Upper lobe of right lung (tissue), 1 donor: ENCODE measurements around the gene TDRD7. TPM values are rescaled to one million over a fixed set of nuclear protein-coding genes. Genes with fewer than 3 reads are reported as not detected.

Experiments used
- ATAC-seq: fragments of 200-7000 bp; cut with Tn5 transposase; one replicate; pipeline ENCODE4 v1.9.1; 2020; ENCODE audit warnings: mild to moderate bottlenecking, moderate library complexity
- DNase-seq: peaks from one replicate; pipeline ENCODE4 v3.0.0-alpha.2; 2020
- H3K27ac ChIP-seq: fragments of 200-600 bp; one replicate; pipeline ENCODE4 v1.8.0; 2022
- H3K27me3 ChIP-seq: fragments of 200-600 bp; one replicate; pipeline ENCODE4 v1.8.0; 2022; ENCODE audit warnings: mild to moderate bottlenecking
- H3K36me3 ChIP-seq: fragments of 200-600 bp; one replicate; pipeline ENCODE4 v1.8.0; 2022
- H3K4me1 ChIP-seq: fragments of 200-600 bp; one replicate; pipeline ENCODE4 v1.8.0; 2022
- H3K4me3 ChIP-seq: fragments of 200-600 bp; one replicate; pipeline ENCODE4 v1.8.0; 2022; ENCODE audit warnings: mild to moderate bottlenecking
- H3K9me3 ChIP-seq: fragments of 200-600 bp; one replicate; pipeline ENCODE4 v1.8.0; 2022
- intact Hi-C: fragments of 100-400 bp; cut with DNase I; formaldehyde crosslinking; loops from one replicate; pipeline ENCODE4 v1.11.0; 2022
- total RNA-seq: library from RNA; stranded (reverse); fragmentation: NEBNext Ultra II Directional; extraction: Animal tissue kit (Norgen Biotek cat#: 25700); gene quantifications from one replicate; pipeline ENCODE4 v1.2.1, GENCODE V29; 2021
- TF ChIP-seq, protein P1 (sequence below): fragments of 200-600 bp; IDR thresholded peaks from one replicate; pipeline ENCODE4 v1.8.0; 2022; ENCODE audit warnings: antibody characterized with exemption
- donor health status: DM: no; HTN: yes; CAD: no; lungs with severe emphysema.

Gene TDRD7
- total RNA-seq, 1 donor from 2014 or later = 18.2 TPM

DNA sequence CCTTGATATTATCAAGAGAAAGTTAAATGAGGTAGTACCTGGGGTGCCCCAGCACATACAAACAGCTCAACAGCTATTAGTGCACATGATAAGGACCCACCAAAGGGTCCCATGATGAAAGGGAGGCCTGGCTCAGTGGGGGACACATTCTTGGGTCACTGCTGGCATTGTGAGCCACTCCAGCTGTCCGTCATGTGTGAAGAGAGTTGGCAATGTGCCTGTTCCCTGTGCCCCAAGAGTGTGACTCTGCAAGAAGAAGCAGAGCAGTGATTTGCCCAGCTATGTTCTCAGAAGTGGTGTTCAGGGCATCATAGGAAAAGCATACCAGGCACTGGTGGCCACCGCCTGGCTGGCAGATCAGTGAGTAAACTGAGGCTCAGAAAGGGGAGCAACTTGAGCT is 37.1 kb upstream of the TDRD7 start:
- DNase-seq (no peak), ATAC-seq (no peak)
- intact Hi-C loops = no loop called here
- no peaks in the 10 kb centered on the region for H3K4me1 ChIP-seq
- H3K9me3 ChIP-seq = no peaks in the 10 kb centered on the region
- H3K4me3 ChIP-seq = no peak overlapping the region
- no peak overlapping the region for H3K27ac ChIP-seq
- TF ChIP-seq, protein P1, sequence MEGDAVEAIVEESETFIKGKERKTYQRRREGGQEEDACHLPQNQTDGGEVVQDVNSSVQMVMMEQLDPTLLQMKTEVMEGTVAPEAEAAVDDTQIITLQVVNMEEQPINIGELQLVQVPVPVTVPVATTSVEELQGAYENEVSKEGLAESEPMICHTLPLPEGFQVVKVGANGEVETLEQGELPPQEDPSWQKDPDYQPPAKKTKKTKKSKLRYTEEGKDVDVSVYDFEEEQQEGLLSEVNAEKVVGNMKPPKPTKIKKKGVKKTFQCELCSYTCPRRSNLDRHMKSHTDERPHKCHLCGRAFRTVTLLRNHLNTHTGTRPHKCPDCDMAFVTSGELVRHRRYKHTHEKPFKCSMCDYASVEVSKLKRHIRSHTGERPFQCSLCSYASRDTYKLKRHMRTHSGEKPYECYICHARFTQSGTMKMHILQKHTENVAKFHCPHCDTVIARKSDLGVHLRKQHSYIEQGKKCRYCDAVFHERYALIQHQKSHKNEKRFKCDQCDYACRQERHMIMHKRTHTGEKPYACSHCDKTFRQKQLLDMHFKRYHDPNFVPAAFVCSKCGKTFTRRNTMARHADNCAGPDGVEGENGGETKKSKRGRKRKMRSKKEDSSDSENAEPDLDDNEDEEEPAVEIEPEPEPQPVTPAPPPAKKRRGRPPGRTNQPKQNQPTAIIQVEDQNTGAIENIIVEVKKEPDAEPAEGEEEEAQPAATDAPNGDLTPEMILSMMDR = no peak
- no peaks in the 10 kb centered on the region for H3K36me3 ChIP-seq
- no peaks in the 10 kb centered on the region for H3K27me3 ChIP-seq

DNA sequence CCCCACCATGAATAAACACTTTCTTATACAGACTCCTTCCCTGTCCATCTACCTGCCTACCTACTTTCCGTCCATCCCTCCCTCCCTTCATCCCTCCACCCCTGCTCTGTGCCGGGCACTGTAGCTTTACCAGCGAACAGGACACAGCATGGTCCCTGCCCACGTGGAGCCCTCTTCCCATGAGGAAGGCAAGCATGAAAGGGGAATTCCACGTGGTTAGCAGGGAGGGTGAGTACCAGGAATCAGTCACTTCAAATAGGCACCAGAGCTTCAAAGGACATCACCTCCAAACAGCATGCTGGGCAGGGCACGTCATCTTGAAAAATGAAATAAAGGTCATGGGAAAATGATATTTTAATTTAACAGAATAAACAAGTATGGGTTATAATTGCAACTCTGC is 35.0 kb upstream of the TDRD7 start:
- intact Hi-C loops = no loop called here
- H3K36me3 ChIP-seq = no peaks in the 10 kb centered on the region
- no peaks in the 10 kb centered on the region for H3K9me3 ChIP-seq
- no peaks in the 10 kb centered on the region for H3K4me1 ChIP-seq
- TF ChIP-seq, protein P1 = no peak
- H3K27ac ChIP-seq = no peak overlapping the region
- no peak for DNase-seq
- no peaks in the 10 kb centered on the region for H3K27me3 ChIP-seq
- H3K4me3 ChIP-seq = no peak overlapping the region
- no peak for ATAC-seq

DNA sequence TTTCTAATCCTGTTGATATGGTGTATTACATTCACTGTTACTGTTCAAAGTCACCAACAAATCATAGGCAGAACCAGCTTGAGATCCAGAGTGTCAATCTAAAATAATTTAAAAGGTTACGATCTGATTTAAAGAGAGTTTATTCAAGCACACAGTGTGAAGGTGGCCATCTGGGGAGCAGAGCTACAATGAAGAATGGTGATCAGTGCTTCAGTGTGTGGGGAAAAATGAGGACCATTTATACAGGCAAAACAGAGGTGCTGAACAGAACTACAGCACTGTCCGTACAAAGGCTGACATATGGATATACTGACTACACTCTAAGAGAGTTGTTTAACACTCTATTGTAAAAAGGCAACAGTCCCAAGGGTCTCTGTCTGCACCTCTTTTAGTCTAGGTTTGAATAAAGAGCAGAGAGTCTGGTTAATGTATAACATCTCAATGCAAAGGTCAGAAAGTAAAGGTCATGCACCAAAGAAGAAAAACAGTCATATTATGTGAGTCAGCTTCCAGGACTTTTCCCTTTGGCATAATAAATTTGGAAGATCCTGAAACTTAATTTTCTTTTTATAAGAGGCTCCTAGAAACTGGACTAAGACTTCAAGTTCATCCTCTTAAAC is 29.7 kb upstream of the TDRD7 start:
- Histone ChIP-seq H3K27me3 (peaks cover 5% of the 10 kb centered on the region), H3K4me3 (no peak overlapping the region), H3K9me3 (no peaks in the 10 kb centered on the region), H3K36me3 (no peaks in the 10 kb centered on the region), H3K27ac (no peak overlapping the region), H3K4me1 (peaks cover 3% of the 10 kb centered on the region)
- DNase-seq = no peak
- TF ChIP-seq, protein P1 = no peak
- ATAC-seq = no peak
- intact Hi-C loops = no loop called here

DNA sequence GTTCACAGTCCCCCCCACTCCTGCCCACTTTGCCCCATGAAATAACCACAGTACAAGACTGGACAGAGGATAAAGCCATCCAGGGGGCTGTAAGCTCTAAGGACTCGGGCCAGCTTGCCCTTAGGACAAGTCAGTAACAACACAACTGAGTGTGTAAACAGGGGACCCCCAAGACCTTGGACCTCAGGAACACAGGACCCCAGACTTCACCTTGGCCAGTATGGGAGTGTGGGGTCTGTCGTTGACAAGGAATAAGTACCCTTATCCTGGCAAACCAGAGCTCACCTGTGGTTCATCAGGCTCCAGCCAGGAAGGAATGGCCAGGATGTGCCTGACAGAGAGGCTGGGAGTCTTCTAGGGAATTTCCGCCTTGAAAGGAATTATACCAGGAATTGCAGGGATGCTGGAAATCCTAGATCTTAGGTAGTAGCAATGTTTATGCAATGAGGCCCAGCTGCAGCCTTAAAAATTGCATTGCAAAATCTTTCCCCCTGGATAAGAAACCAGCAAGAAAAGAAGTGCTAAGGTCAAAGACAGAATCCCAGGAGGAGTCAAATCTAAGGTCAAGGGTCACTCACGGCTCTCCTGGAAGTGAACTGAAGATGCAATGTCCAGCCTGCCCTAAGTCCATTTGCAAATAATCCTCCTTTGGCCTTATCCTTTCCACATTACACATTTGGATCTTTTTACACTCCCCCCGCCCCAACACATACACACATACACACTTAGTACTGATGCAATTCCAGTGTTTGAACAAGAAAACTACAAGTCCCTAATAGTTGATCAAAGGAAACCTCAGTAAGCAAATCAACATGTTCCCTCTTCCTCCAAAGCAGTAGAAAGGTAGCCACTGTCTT is 27.3 kb upstream of the TDRD7 start:
- no peak for DNase-seq
- H3K36me3 ChIP-seq = no peaks in the 10 kb centered on the region
- no peak overlapping the region for H3K4me3 ChIP-seq
- no peak overlapping the region for H3K27ac ChIP-seq
- TF ChIP-seq, protein P1 = no peak
- peaks cover 5% of the 10 kb centered on the region for H3K4me1 ChIP-seq
- no peak for ATAC-seq
- peaks cover 11% of the 10 kb centered on the region for H3K27me3 ChIP-seq
- H3K9me3 ChIP-seq = no peaks in the 10 kb centered on the region
- intact Hi-C loops = no loop called here

DNA sequence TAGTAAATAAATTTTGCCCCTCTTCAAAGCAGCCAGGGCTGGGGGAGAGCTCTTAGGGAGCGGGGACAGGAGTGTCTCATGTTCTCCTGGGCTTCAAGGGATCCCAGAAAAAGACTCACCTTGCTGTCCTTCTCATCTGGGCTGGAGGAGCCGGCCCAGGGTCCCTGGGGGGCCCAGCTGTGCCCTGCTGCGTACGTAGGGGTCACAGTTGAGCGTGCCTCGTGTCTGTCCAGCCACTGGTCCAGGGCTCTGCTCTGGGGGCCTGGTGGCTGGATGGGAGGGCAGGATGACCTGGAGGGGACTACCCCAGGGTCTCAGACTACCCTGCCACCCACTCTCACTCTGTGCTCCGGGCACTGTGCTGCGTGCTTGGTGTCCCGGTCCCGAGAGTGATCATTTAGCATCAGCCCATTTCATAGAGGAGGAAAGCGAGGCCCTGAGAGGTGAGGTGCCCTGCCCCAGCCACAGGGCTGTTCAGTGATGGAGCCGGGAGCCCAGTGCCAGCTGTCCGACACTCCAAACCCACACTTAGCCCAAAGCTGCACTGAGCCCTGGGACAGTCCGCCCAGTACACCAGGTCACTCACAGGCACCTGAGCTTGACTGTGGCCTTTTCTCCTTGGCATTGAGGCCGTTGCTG is 26.2 kb upstream of the TDRD7 start:
- intact Hi-C loops = no loop called here
- peaks cover 11% of the 10 kb centered on the region for H3K27me3 ChIP-seq
- no peaks in the 10 kb centered on the region for H3K36me3 ChIP-seq
- no peak overlapping the region for H3K4me3 ChIP-seq
- TF ChIP-seq, protein P1 = no peak
- no peak overlapping the region for H3K27ac ChIP-seq
- no peaks in the 10 kb centered on the region for H3K9me3 ChIP-seq
- ATAC-seq (no peak), DNase-seq (no peak)
- peaks cover 5% of the 10 kb centered on the region for H3K4me1 ChIP-seq
